ENCODE results near the gene OR2V2.
A peak's percentile ranks its signal among the peaks of the same experiment; 100 is the strongest.

OR2V2 gene

GRCh38 chr5:181189962-181190710 is 42.8 kb downstream of the OR2V2 start:
- peaks cover 9 to 22% of the 10 kb centered on the region in 2 donors for H3K4me1 ChIP-seq (ENCODE audit: control insufficient read depth in 1 of 2, insufficient read depth in 2 of 2, low read length in 2 of 2)
- H3K9me3 ChIP-seq (ENCODE audit: control insufficient read depth in 1 of 2, low read length in 2 of 2) = no peaks in the 10 kb centered on the region
- peak overlapping the region; percentile 74 to 91 for H3K9ac ChIP-seq (ENCODE audit: low read depth in 1 of 2, low read length in 2 of 2)
- peak overlapping the region; percentile 95 to 99 for H3K4me3 ChIP-seq (ENCODE audit: low read depth in 1 of 2, low read length in 2 of 2)
- H3K27ac ChIP-seq (ENCODE audit: low read depth, low read length) = no peak overlapping the region
- H3K27me3 ChIP-seq (ENCODE audit: control insufficient read depth in 1 of 2, insufficient read depth in 2 of 2, low read length in 2 of 2) = no peaks in the 10 kb centered on the region
- H3K36me3 ChIP-seq (ENCODE audit: control insufficient read depth in 1 of 2, insufficient read depth in 2 of 2, low read length in 2 of 2) = no peaks in the 10 kb centered on the region

- Histone ChIP-seq H3K27ac (ENCODE audit: low read depth, low read length) (peak overlapping the region; percentile 48), H3K27me3 (ENCODE audit: control insufficient read depth in 1 of 2, insufficient read depth in 2 of 2, low read length in 2 of 2) (no peaks in the 10 kb centered on the region), H3K9ac (ENCODE audit: low read depth in 1 of 2, low read length in 2 of 2) (peak overlapping the region; percentile 74 to 91), H3K4me3 (ENCODE audit: low read depth in 1 of 2, low read length in 2 of 2) (peak overlapping the region; percentile 95 to 99), H3K36me3 (ENCODE audit: control insufficient read depth in 1 of 2, insufficient read depth in 2 of 2, low read length in 2 of 2) (no peaks in the 10 kb centered on the region), H3K9me3 (ENCODE audit: control insufficient read depth in 1 of 2, low read length in 2 of 2) (no peaks in the 10 kb centered on the region), H3K4me1 (ENCODE audit: control insufficient read depth in 1 of 2, insufficient read depth in 2 of 2, low read length in 2 of 2) (peaks cover 9 to 22% of the 10 kb centered on the region in 2 donors)
These were observed 43.5 kb downstream of the OR2V2 start for GRCh38 chr5:181190711-181191525.

DNA sequence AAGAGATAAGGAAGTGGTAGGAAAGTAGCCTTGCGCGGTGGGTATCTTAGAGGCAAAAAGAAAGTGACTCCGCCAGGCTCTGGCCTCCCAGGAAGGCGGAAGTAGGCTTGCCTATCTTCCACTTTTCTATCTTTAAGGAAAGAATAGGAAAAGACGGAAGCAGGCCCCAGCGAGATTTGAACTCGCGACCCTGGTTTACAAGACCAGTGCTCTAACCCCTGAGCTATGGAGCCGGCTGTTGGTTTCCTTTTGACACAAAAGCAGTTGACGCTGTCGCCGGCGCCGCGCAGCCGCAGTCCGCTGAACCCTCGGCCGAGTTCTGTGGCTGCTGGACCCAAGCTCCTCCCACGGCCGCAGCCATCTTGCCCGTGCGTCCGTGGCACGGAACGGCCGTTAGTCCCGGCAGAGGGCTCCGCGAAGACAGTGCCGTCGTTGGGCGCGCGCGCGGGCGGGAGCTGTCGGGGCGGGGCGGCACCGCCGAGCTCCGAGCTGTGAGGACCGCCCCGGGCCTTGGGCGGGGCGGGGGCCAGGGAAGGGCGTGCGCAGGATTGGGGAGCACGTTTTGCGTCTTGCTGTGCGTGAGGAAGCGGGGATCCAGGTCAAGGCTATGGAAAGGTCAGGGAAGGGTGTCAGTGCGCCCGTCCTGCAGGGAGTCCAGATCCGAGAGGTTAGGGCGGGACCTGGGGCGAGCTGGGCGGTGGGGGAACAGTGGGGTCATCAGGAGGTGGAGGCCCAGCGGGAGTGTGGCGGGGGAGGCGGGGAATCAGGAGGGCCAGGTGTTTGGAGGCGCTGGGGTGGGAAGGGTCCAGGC is 44.3 kb downstream of the OR2V2 start:
- H3K4me3 ChIP-seq (ENCODE audit: low read depth in 1 of 2, low read length in 2 of 2) = peak overlapping the region; percentile 95 to 99
- H3K4me1 ChIP-seq (ENCODE audit: control insufficient read depth in 1 of 2, insufficient read depth in 2 of 2, low read length in 2 of 2) = peaks cover 9 to 22% of the 10 kb centered on the region in 2 donors
- no peaks in the 10 kb centered on the region for H3K27me3 ChIP-seq (ENCODE audit: control insufficient read depth in 1 of 2, insufficient read depth in 2 of 2, low read length in 2 of 2)
- H3K9me3 ChIP-seq (ENCODE audit: control insufficient read depth in 1 of 2, low read length in 2 of 2) = no peaks in the 10 kb centered on the region
- H3K9ac ChIP-seq (ENCODE audit: low read depth in 1 of 2, low read length in 2 of 2) = peak overlapping the region; percentile 74 to 91
- peak overlapping the region; percentile 91 for H3K27ac ChIP-seq (ENCODE audit: low read depth, low read length)
- H3K36me3 ChIP-seq (ENCODE audit: control insufficient read depth in 1 of 2, insufficient read depth in 2 of 2, low read length in 2 of 2) = no peaks in the 10 kb centered on the region

DNA sequence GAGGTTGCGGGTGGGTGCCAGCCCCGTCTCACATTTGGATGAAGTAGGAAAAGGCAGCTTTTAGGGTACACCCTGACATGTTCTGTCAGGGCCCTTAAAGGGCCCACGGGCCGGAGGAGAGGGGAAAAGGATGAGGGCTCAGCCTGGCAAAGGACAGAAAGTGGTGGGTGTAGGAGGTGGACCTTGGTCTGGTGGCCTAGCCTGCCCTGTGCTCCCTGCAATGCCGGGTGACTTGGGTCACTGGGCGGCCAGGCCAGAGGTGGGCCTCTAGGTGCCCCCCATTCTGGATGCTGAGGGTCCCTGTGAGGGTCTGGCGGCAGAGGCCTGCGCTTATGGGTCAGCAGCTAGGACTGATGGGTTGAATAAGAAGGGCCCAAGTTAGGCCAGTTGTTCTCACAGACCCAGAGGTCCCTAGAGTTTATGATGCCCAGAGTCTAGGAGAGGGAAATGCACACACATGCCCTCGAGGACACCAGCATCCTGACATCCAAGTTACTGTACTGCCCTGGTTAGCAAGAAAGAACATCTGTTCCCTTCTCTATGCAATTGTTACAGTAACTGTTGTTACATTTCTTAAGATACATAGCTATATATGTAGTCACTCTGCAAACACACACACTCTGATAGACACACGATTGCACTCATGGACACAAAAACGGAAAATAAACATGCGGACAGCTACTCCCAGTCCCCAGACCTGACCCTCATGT is 45.1 kb downstream of the OR2V2 start:
- Histone ChIP-seq H3K27me3 (ENCODE audit: control insufficient read depth in 1 of 2, insufficient read depth in 2 of 2, low read length in 2 of 2) (no peaks in the 10 kb centered on the region), H3K4me1 (ENCODE audit: control insufficient read depth in 1 of 2, insufficient read depth in 2 of 2, low read length in 2 of 2) (peaks cover 9 to 22% of the 10 kb centered on the region in 2 donors), H3K36me3 (ENCODE audit: control insufficient read depth in 1 of 2, insufficient read depth in 2 of 2, low read length in 2 of 2) (no peaks in the 10 kb centered on the region)

DNA sequence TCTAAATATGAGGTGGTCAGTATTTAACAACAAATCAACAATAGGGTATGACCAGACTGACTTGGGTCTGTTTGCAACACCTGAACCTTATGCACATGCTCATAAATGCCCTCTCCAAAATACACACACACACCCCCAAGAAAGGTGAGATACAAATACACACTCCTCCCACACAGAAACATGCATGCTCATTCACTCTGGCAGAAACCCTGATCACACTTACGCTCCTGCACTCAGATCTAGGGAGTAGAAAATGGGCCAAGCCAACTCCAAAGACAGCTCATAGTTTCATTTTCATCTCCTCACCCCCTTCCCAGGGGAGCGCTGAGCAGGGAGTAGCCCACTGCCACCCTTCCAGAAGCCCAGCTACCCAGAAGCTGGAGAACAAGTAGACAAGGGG is 46.3 kb downstream of the OR2V2 start:
- H3K9ac ChIP-seq (ENCODE audit: low read depth in 1 of 2, low read length in 2 of 2) = no peak overlapping the region
- no peak overlapping the region for H3K27ac ChIP-seq (ENCODE audit: low read depth, low read length)
- peaks cover 9 to 22% of the 10 kb centered on the region in 2 donors for H3K4me1 ChIP-seq (ENCODE audit: control insufficient read depth in 1 of 2, insufficient read depth in 2 of 2, low read length in 2 of 2)
- H3K4me3 ChIP-seq (ENCODE audit: low read depth in 1 of 2, low read length in 2 of 2) = no peak overlapping the region
- H3K27me3 ChIP-seq (ENCODE audit: control insufficient read depth in 1 of 2, insufficient read depth in 2 of 2, low read length in 2 of 2) = no peaks in the 10 kb centered on the region
- H3K9me3 ChIP-seq (ENCODE audit: control insufficient read depth in 1 of 2, low read length in 2 of 2) = no peaks in the 10 kb centered on the region
- H3K36me3 ChIP-seq (ENCODE audit: control insufficient read depth in 1 of 2, insufficient read depth in 2 of 2, low read length in 2 of 2) = no peaks in the 10 kb centered on the region

More for the DNA sequence above, 45.1 kb downstream of the OR2V2 start:
- Histone ChIP-seq H3K9ac (ENCODE audit: low read depth in 1 of 2, low read length in 2 of 2) (peak overlapping the region; percentile 74 to 76), H3K27ac (ENCODE audit: low read depth, low read length) (no peak overlapping the region), H3K4me3 (ENCODE audit: low read depth in 1 of 2, low read length in 2 of 2) (peak overlapping the region; percentile 95 to 99), H3K9me3 (ENCODE audit: control insufficient read depth in 1 of 2, low read length in 2 of 2) (no peaks in the 10 kb centered on the region)

GRCh38 chr5:181194489-181195248 is 47.3 kb downstream of the OR2V2 start:
- H3K9ac ChIP-seq (ENCODE audit: low read depth in 1 of 2, low read length in 2 of 2) = no peak overlapping the region

DNA sequence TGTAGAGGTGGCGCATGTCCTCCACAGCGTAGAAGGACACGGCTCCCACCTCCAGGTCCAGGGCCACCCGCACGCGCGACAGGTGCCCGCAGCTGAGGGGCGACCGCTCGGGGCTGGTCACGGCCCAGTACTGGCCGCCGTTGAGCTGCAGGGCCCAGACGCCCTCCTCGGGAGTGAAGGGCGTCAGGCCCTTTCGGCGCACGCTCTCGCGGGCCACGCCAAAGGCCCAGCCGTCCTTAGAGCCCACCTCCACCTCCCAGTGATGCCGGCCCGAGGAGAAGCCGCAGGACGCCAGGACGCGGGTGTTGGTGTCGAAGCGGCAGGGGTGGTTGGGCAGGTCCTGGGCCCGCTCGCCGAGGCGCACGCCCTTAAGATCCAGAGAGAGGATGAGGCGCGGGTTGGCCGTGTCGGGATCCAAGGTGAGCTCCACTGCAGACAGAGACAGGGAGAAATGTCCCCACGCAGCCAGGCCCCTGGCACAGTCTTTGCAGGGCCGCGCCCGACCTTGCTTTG is 47.9 kb downstream of the OR2V2 start:
- no peak overlapping the region for H3K4me3 ChIP-seq (ENCODE audit: low read depth in 1 of 2, low read length in 2 of 2)
- H3K27me3 ChIP-seq (ENCODE audit: control insufficient read depth in 1 of 2, insufficient read depth in 2 of 2, low read length in 2 of 2) = no peaks in the 10 kb centered on the region
- no peak overlapping the region for H3K27ac ChIP-seq (ENCODE audit: low read depth, low read length)
- no peak overlapping the region for H3K9ac ChIP-seq (ENCODE audit: low read depth in 1 of 2, low read length in 2 of 2)
- H3K9me3 ChIP-seq (ENCODE audit: control insufficient read depth in 1 of 2, low read length in 2 of 2) = no peaks in the 10 kb centered on the region
- peaks cover 9% of the 10 kb centered on the region in 2 donors for H3K4me1 ChIP-seq (ENCODE audit: control insufficient read depth in 1 of 2, insufficient read depth in 2 of 2, low read length in 2 of 2)
- H3K36me3 ChIP-seq (ENCODE audit: control insufficient read depth in 1 of 2, insufficient read depth in 2 of 2, low read length in 2 of 2) = no peaks in the 10 kb centered on the region

More at GRCh38 chr5:181194489-181195248, 47.3 kb downstream of the OR2V2 start:
- no peak overlapping the region for H3K4me3 ChIP-seq (ENCODE audit: low read depth in 1 of 2, low read length in 2 of 2)
- no peaks in the 10 kb centered on the region for H3K9me3 ChIP-seq (ENCODE audit: control insufficient read depth in 1 of 2, low read length in 2 of 2)
- H3K4me1 ChIP-seq (ENCODE audit: control insufficient read depth in 1 of 2, insufficient read depth in 2 of 2, low read length in 2 of 2) = peaks cover 9 to 15% of the 10 kb centered on the region in 2 donors
- no peak overlapping the region for H3K27ac ChIP-seq (ENCODE audit: low read depth, low read length)
- H3K36me3 ChIP-seq (ENCODE audit: control insufficient read depth in 1 of 2, insufficient read depth in 2 of 2, low read length in 2 of 2) = no peaks in the 10 kb centered on the region
- no peaks in the 10 kb centered on the region for H3K27me3 ChIP-seq (ENCODE audit: control insufficient read depth in 1 of 2, insufficient read depth in 2 of 2, low read length in 2 of 2)

GRCh38 chr5:181197326-181197951 is 50.1 kb downstream of the OR2V2 start:
- Histone ChIP-seq H3K27ac (ENCODE audit: low read depth, low read length) (no peak overlapping the region), H3K4me3 (ENCODE audit: low read depth in 1 of 2, low read length in 2 of 2) (no peak overlapping the region), H3K9me3 (ENCODE audit: control insufficient read depth in 1 of 2, low read length in 2 of 2) (no peaks in the 10 kb centered on the region), H3K27me3 (ENCODE audit: control insufficient read depth in 1 of 2, insufficient read depth in 2 of 2, low read length in 2 of 2) (peaks cover 0 to 4% of the 10 kb centered on the region in 2 donors), H3K36me3 (ENCODE audit: control insufficient read depth in 1 of 2, insufficient read depth in 2 of 2, low read length in 2 of 2) (no peaks in the 10 kb centered on the region), H3K4me1 (ENCODE audit: control insufficient read depth in 1 of 2, insufficient read depth in 2 of 2, low read length in 2 of 2) (peaks cover 5% of the 10 kb centered on the region in 2 donors), H3K9ac (ENCODE audit: low read depth in 1 of 2, low read length in 2 of 2) (no peak overlapping the region)

All from duodenal mucosa (tissue), 2 donors.